Measurements from ENCODE around the gene STK32A. TPM values are rescaled to one million over a fixed set of nuclear protein-coding genes. Genes with fewer than 3 reads are reported as not detected.

STK32A gene
- polyA plus RNA-seq, 3 donors = 0.66 to 2.8 (median 1.9) TPM

GRCh38 chr5:147404706-147405105 lies 169.9 kb downstream of the STK32A start:
- 75 to 95% (median 91%) methylated on average over 1 of the region's 1 CpG for WGBS, 3 donors
- H3K27ac ChIP-seq (ENCODE audit: low read depth, low read length) = peak overlapping the region; percentile 62

GRCh38 chr5:147406636-147407035 lies 171.8 kb downstream of the STK32A start:
- 95 to 100% (median 100%) methylated on average over 1 of the region's 1 CpG for WGBS, 3 donors
- H3K27ac ChIP-seq (ENCODE audit: low read depth, low read length) = no peak overlapping the region

- no peak overlapping the region for H3K27ac ChIP-seq (ENCODE audit: low read depth, low read length)
- WGBS, 3 donors = 57 to 76% (median 73%) methylated on average over 8 of the region's 8 CpGs
Observed at GRCh38 chr5:147407094-147407681, 172.4 kb downstream of the STK32A start.

GRCh38 chr5:147408980-147409379 lies 174.2 kb downstream of the STK32A start:
- 95 to 99% (median 97%) methylated on average over 2 of the region's 2 CpGs for WGBS, 3 donors
- no peak overlapping the region for H3K27ac ChIP-seq (ENCODE audit: low read depth, low read length)

- no peak overlapping the region for H3K27ac ChIP-seq (ENCODE audit: low read depth, low read length)
- WGBS, 3 donors = 64 to 78% (median 65%) methylated on average over 8 of the region's 8 CpGs
Observed at GRCh38 chr5:147410496-147411358, 175.9 kb downstream of the STK32A start.

- no peak overlapping the region for H3K27ac ChIP-seq (ENCODE audit: low read depth, low read length)
- 54 to 66% (median 59%) methylated on average over 8 of the region's 8 CpGs for WGBS, 3 donors
Observed at GRCh38 chr5:147411359-147412319, 176.8 kb downstream of the STK32A start.

- H3K27ac ChIP-seq (ENCODE audit: low read depth, low read length) = no peak overlapping the region
- WGBS, 3 donors = 90 to 97% (median 92%) methylated on average over 2 of the region's 2 CpGs
Observed at GRCh38 chr5:147412561-147412960, 177.7 kb downstream of the STK32A start.

GRCh38 chr5:147413266-147413665 lies 178.4 kb downstream of the STK32A start:
- no peak overlapping the region for H3K27ac ChIP-seq (ENCODE audit: low read depth, low read length)
- 81 to 90% (median 89%) methylated on average over 3 of the region's 3 CpGs for WGBS, 3 donors

GRCh38 chr5:147415651-147416050 lies 180.8 kb downstream of the STK32A start:
- no peak overlapping the region for H3K27ac ChIP-seq (ENCODE audit: low read depth, low read length)
- WGBS, 3 donors = 76 to 87% (median 83%) methylated on average over 3 of the region's 3 CpGs

GRCh38 chr5:147417135-147417813 lies 182.4 kb downstream of the STK32A start:
- peak overlapping the region; percentile 43 for H3K27ac ChIP-seq (ENCODE audit: low read depth, low read length)
- 24 to 38% (median 33%) methylated on average over 5 of the region's 5 CpGs for WGBS, 3 donors

- WGBS, 3 donors = 78 to 96% (median 92%) methylated on average over 2 of the region's 2 CpGs
- H3K27ac ChIP-seq (ENCODE audit: low read depth, low read length) = no peak overlapping the region
Observed at GRCh38 chr5:147418613-147419012, 183.8 kb downstream of the STK32A start.

- no peak overlapping the region for H3K27ac ChIP-seq (ENCODE audit: low read depth, low read length)
- 70 to 74% (median 74%) methylated on average over 3 of the region's 3 CpGs for WGBS, 3 donors
Observed at GRCh38 chr5:147426640-147427327, 192.0 kb downstream of the STK32A start.

GRCh38 chr5:147427521-147428401 lies 192.9 kb downstream of the STK32A start:
- WGBS, 3 donors = 18 to 47% (median 28%) methylated on average over 1 of the region's 1 CpG
- no peak overlapping the region for H3K27ac ChIP-seq (ENCODE audit: low read depth, low read length)

- H3K27ac ChIP-seq (ENCODE audit: low read depth, low read length) = no peak overlapping the region
- WGBS, 3 donors = 75 to 98% (median 97%) methylated on average over 2 of the region's 2 CpGs
Observed at GRCh38 chr5:147430628-147431027, 195.8 kb downstream of the STK32A start.

GRCh38 chr5:147431586-147431985 lies 196.8 kb downstream of the STK32A start:
- WGBS, 3 donors = 71 to 77% (median 76%) methylated on average over 3 of the region's 3 CpGs
- no peak overlapping the region for H3K27ac ChIP-seq (ENCODE audit: low read depth, low read length)

- WGBS, 3 donors = 29 to 67% (median 64%) methylated on average over 4 of the region's 4 CpGs
- no peak overlapping the region for H3K27ac ChIP-seq (ENCODE audit: low read depth, low read length)
Observed at GRCh38 chr5:147432323-147432722, 197.5 kb downstream of the STK32A start.

GRCh38 chr5:147434049-147434448 lies 199.2 kb downstream of the STK32A start:
- H3K27ac ChIP-seq (ENCODE audit: low read depth, low read length) = no peak overlapping the region
- WGBS, 3 donors = 73 to 82% (median 75%) methylated on average over 3 of the region's 3 CpGs

All from adipose tissue (tissue), 3 donors.